ENCODE results near the gene TMEM184A. TPM values are rescaled to one million over a fixed set of nuclear protein-coding genes. Genes with fewer than 3 reads are reported as not detected.

TMEM184A gene
- total and polyA plus RNA-seq, 4 donors: 0.06 to 6.1 (median 0.84) TPM; not detected in 1

DNA sequence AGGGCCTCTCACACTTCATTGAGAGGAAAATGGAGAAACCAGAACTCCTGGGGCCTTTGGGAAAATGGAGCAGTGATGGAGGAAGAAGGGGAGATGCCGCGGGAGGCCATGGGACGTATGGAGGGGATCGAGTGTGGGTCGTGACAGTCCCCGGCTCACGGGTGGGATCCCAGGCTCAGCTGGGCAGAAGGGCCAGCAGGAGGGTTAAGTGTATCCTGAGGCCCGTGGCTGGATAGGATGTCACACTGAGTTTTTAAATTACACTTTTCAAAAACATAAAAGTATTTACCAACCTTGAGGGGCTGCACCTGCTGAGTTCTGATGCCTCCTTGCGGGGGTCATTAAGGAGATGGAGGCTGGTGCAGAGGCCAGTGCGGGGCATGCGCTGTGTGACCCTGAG, 41.8 kb upstream of the TMEM184A start:
- Histone ChIP-seq H3K27me3 (ENCODE audit: control insufficient read depth in 1 of 2, insufficient read depth in 2 of 2, low read length in 1 of 2) (no peaks in the 10 kb centered on the region), H3K36me3 (ENCODE audit: control insufficient read depth in 1 of 2, insufficient read depth in 2 of 2, low read length in 1 of 2) (no peaks in the 10 kb centered on the region), H3K4me3 (ENCODE audit: low read length in 2 of 2) (no peak overlapping the region), H3K9me3 (ENCODE audit: control insufficient read depth, low read length) (no peaks in the 10 kb centered on the region), H3K27ac (ENCODE audit: low read depth in 1 of 2, low read length in 2 of 2) (no peak overlapping the region), H3K4me1 (ENCODE audit: control insufficient read depth in 1 of 2, insufficient read depth in 2 of 2, low read length in 2 of 2) (no peaks in the 10 kb centered on the region)
- intact Hi-C loops (cut with DNase I): no loop called here
- no peak for ATAC-seq (ENCODE audit: low FRiP score)
- DNase-seq: no peak
- 89 to 90% methylated on average over 11 of the region's 11 CpGs for WGBS, 2 donors

DNA sequence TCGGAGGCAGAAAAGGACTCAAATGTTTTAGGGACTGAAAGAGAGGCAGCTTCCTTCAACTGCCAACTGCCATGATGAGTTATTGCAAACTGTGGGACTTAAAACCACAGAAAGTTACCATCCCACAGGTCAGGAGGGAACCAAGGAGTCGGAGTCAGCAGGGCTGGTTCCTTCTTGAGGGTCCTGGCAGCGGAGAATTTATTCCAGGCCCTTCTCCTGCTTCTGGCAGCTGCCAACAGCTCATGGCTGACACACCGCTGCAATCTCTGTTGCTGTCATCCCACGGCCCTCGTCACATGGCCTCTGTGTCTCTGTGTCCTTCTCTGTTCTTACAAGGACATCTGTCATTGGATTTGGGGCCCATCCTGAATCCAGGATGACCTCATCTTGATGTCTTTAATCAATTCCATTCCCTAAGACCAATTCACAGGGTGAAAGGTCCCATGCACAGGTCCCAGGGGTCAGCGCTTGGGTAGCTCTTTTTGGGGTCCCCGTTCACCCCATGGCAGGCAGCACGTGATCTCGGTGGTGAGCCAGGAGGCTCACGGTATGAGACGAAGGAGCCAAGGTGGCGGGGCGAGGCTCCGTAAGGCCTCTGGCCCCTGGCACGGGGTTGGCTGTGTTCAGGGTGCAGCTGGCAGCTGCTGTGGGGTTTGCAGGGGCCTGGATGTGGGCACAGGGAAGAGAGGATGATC, 41.2 kb upstream of the TMEM184A start:
- ATAC-seq (ENCODE audit: low FRiP score) (no peak), DNase-seq (peak in 1 of 2 donors; percentile 37)
- H3K36me3 ChIP-seq (ENCODE audit: control insufficient read depth in 1 of 2, insufficient read depth in 2 of 2, low read length in 1 of 2): no peaks in the 10 kb centered on the region
- H3K27ac ChIP-seq (ENCODE audit: low read depth in 1 of 2, low read length in 2 of 2): no peak overlapping the region
- no peak overlapping the region for H3K4me3 ChIP-seq (ENCODE audit: low read length in 2 of 2)
- H3K4me1 ChIP-seq (ENCODE audit: control insufficient read depth in 1 of 2, insufficient read depth in 2 of 2, low read length in 2 of 2): no peaks in the 10 kb centered on the region
- WGBS, 2 donors: 81 to 85% methylated on average over 16 of the region's 16 CpGs
- H3K27me3 ChIP-seq (ENCODE audit: control insufficient read depth in 1 of 2, insufficient read depth in 2 of 2, low read length in 1 of 2): no peaks in the 10 kb centered on the region
- H3K9me3 ChIP-seq (ENCODE audit: control insufficient read depth, low read length): no peaks in the 10 kb centered on the region
- intact Hi-C loops (cut with DNase I): no loop called here

DNA sequence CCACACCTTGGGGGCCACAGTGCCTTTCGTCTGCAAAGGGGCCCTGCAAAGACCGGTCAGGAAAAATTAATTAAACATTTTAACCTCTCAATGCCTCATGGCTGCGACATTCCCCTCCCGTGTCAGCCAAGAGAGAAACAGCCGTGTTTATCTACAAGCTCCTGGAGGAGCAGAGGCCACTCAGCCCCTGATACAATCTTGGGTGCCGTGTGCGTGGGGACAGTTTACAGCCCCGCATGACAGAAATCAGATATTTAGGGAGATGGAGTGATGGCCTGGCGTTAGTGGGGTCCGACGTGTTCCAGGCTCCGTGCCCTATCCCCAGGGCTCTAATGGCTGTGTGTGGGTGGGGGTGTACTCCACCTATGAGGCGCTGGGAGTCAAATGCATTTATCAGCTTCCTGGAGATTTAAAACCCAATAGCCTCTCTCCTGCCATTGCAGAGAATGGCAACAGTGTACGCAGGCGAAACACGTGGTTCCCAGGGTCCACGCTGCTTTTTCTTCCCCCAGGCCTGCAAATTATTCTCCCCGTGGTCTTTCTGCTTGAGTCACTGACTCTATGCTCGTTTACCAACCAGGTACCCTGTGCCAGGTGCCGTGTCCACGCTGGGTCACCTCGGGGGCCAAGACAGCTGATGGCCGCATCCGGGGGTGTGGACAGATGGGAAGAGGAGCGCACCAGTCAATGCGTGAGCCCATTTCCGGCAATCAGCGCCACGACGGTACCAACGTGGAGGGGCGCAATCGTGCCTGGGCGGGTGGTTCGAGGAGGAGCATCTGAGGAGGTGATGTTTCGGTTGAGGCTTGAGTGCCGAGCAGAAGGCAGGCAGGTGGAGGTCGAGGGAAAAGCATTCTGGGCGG, 40.4 kb upstream of the TMEM184A start:
- WGBS, 2 donors: 71 to 75% methylated on average over 39 of the region's 39 CpGs
- H3K27me3 ChIP-seq (ENCODE audit: control insufficient read depth in 1 of 2, insufficient read depth in 2 of 2, low read length in 1 of 2): no peaks in the 10 kb centered on the region
- no peak overlapping the region for H3K27ac ChIP-seq (ENCODE audit: low read depth in 1 of 2, low read length in 2 of 2)
- no peaks in the 10 kb centered on the region for H3K4me1 ChIP-seq (ENCODE audit: control insufficient read depth in 1 of 2, insufficient read depth in 2 of 2, low read length in 2 of 2)
- H3K9me3 ChIP-seq (ENCODE audit: control insufficient read depth, low read length): no peaks in the 10 kb centered on the region
- ATAC-seq (ENCODE audit: low FRiP score) (no peak), DNase-seq (peak in 1 of 2 donors; percentile 71)
- no peaks in the 10 kb centered on the region for H3K36me3 ChIP-seq (ENCODE audit: control insufficient read depth in 1 of 2, insufficient read depth in 2 of 2, low read length in 1 of 2)
- intact Hi-C loops (cut with DNase I): no loop called here
- H3K4me3 ChIP-seq (ENCODE audit: low read length in 2 of 2): no peak overlapping the region

DNA sequence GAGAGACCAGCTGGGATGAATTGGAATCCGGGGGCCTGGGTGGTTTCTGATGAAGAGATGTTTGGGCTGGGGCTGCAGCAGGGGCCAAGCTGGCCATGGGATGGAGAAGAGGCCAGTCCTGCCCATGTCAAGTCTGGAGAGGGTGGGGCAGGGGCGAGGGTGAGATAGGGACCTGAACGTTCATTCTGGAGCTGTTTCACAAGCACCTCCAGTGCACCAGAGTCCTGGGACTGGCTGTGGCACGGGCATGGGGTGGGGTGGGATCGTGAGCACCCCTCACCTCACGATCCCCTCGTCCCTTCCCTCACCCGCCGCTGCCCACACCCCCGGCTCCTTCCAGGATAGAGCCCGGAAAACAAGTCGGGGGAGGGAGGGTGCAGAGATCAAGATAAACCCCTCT, 39.6 kb upstream of the TMEM184A start:
- no peaks in the 10 kb centered on the region for H3K9me3 ChIP-seq (ENCODE audit: control insufficient read depth, low read length)
- DNase-seq (peak in 1 of 2 donors; percentile 42), ATAC-seq (ENCODE audit: low FRiP score) (no peak)
- H3K27me3 ChIP-seq (ENCODE audit: control insufficient read depth in 1 of 2, insufficient read depth in 2 of 2, low read length in 1 of 2): no peaks in the 10 kb centered on the region
- intact Hi-C loops (cut with DNase I): no loop called here
- no peak overlapping the region for H3K27ac ChIP-seq (ENCODE audit: low read depth in 1 of 2, low read length in 2 of 2)
- H3K36me3 ChIP-seq (ENCODE audit: control insufficient read depth in 1 of 2, insufficient read depth in 2 of 2, low read length in 1 of 2): no peaks in the 10 kb centered on the region
- no peaks in the 10 kb centered on the region for H3K4me1 ChIP-seq (ENCODE audit: control insufficient read depth in 1 of 2, insufficient read depth in 2 of 2, low read length in 2 of 2)
- WGBS, 2 donors: 69 to 76% methylated on average over 11 to 12 of the region's 12 CpGs
- H3K4me3 ChIP-seq (ENCODE audit: low read length in 2 of 2): no peak overlapping the region

DNA sequence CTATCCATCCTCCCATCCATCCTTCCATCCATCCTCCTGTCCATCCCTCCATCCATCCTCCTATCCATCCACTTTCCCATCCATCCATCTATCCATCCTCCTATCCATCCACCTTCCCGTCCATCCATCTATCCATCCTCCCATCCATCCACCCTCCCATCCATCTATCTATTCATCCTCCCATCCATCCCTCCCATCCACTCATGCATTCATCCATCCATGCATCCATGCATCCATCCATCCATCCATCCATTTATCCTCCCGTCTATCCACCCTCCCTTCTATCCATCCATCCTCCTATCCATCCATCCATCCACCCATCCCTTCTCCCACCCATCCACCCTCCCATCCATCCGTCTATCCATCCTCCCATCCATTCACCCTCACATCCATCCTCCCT, 39.0 kb upstream of the TMEM184A start:
- ATAC-seq (ENCODE audit: low FRiP score): no peak
- 80 to 89% methylated on average over 3 of the region's 3 CpGs for WGBS, 2 donors
- Histone ChIP-seq H3K4me1 (ENCODE audit: control insufficient read depth in 1 of 2, insufficient read depth in 2 of 2, low read length in 2 of 2) (no peaks in the 10 kb centered on the region), H3K27me3 (ENCODE audit: control insufficient read depth in 1 of 2, insufficient read depth in 2 of 2, low read length in 1 of 2) (no peaks in the 10 kb centered on the region), H3K4me3 (ENCODE audit: low read length in 2 of 2) (no peak overlapping the region), H3K36me3 (ENCODE audit: control insufficient read depth in 1 of 2, insufficient read depth in 2 of 2, low read length in 1 of 2) (no peaks in the 10 kb centered on the region), H3K27ac (ENCODE audit: low read depth in 1 of 2, low read length in 2 of 2) (no peak overlapping the region), H3K9me3 (ENCODE audit: control insufficient read depth, low read length) (no peaks in the 10 kb centered on the region)
- intact Hi-C loops (cut with DNase I): no loop called here
- no peak for DNase-seq

DNA sequence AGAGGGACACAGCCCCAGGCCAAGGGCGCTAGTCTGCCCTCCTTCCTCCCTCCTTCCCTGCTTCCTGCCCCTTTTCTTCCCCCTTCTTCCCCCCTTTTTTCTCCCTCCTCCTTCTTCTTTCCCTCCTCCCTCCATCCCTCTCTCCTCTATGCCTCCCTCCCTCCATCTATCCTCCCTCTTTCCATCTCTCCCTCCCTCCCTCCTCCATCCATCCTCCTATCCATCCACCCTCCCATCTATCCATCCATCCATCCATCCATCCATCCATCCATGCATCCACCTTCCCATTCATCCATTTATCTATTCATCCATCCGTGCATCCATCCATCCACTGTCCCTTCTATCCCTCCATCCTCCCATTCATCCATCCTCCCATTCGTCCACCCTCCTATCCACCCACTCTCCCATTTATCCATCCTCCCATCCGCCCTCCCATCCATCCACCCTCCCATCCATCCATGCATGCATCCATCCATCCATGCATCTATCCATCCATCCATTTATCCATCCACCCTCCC, 38.0 kb upstream of the TMEM184A start:
- no peak overlapping the region for H3K4me3 ChIP-seq (ENCODE audit: low read length in 2 of 2)
- no peaks in the 10 kb centered on the region for H3K36me3 ChIP-seq (ENCODE audit: control insufficient read depth in 1 of 2, insufficient read depth in 2 of 2, low read length in 1 of 2)
- no peaks in the 10 kb centered on the region for H3K4me1 ChIP-seq (ENCODE audit: control insufficient read depth in 1 of 2, insufficient read depth in 2 of 2, low read length in 2 of 2)
- H3K9me3 ChIP-seq (ENCODE audit: control insufficient read depth, low read length): peaks cover 3% of the 10 kb centered on the region
- WGBS, 2 donors: 78 to 81% methylated on average over 4 of the region's 4 CpGs
- intact Hi-C loops (cut with DNase I): no loop called here
- H3K27me3 ChIP-seq (ENCODE audit: control insufficient read depth in 1 of 2, insufficient read depth in 2 of 2, low read length in 1 of 2): no peaks in the 10 kb centered on the region
- ATAC-seq (ENCODE audit: low FRiP score): no peak
- DNase-seq: peak in 1 of 2 donors; percentile 50
- H3K27ac ChIP-seq (ENCODE audit: low read depth in 1 of 2, low read length in 2 of 2): no peak overlapping the region

DNA sequence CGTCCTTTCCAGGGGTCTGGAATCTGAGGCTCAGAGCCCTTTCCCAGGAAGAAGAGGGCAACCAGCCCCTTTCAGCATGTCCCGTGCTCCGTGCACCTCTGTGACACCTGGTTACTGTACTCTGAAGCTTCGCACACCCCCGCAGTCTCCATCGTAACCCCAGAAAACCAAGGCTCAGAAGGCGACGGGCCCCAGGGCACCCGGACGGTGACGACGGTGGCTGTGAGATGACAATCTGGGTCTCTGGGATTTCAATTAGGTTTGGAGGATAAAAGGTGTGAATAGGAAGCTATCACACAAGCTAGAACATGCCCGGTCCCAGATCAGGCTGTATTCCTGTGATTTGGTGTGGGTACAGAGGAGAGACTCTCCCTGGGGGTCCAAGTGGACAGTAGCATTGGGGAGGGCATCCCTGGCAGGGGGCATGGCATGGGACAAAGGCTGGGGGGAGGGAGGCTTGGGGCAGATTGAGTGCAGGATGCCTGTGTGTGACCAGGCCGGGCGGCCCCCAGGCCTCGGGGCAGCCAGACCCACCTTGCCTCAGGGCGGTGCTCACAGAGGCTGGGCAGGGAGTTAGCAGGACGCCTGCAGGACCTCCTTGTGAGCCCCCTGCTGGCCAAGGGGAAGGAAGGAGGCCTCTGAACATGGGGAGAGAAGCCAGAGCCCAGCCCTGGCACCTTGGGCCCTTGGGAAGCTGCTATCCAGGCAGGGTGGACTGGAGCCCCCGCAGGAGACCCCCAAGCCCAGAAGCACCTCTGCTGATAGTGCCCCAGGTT, 37.3 kb upstream of the TMEM184A start:
- H3K4me1 ChIP-seq (ENCODE audit: control insufficient read depth in 1 of 2, insufficient read depth in 2 of 2, low read length in 2 of 2): no peaks in the 10 kb centered on the region
- intact Hi-C loops (cut with DNase I): no loop called here
- H3K27me3 ChIP-seq (ENCODE audit: control insufficient read depth in 1 of 2, insufficient read depth in 2 of 2, low read length in 1 of 2): no peaks in the 10 kb centered on the region
- H3K27ac ChIP-seq (ENCODE audit: low read depth in 1 of 2, low read length in 2 of 2): no peak overlapping the region
- DNase-seq (no peak), ATAC-seq (ENCODE audit: low FRiP score) (no peak)
- H3K36me3 ChIP-seq (ENCODE audit: control insufficient read depth in 1 of 2, insufficient read depth in 2 of 2, low read length in 1 of 2): no peaks in the 10 kb centered on the region
- H3K4me3 ChIP-seq (ENCODE audit: low read length in 2 of 2): no peak overlapping the region
- 65 to 75% methylated on average over 16 to 19 of the region's 19 CpGs for WGBS, 2 donors
- H3K9me3 ChIP-seq (ENCODE audit: control insufficient read depth, low read length): peaks cover 9% of the 10 kb centered on the region

DNA sequence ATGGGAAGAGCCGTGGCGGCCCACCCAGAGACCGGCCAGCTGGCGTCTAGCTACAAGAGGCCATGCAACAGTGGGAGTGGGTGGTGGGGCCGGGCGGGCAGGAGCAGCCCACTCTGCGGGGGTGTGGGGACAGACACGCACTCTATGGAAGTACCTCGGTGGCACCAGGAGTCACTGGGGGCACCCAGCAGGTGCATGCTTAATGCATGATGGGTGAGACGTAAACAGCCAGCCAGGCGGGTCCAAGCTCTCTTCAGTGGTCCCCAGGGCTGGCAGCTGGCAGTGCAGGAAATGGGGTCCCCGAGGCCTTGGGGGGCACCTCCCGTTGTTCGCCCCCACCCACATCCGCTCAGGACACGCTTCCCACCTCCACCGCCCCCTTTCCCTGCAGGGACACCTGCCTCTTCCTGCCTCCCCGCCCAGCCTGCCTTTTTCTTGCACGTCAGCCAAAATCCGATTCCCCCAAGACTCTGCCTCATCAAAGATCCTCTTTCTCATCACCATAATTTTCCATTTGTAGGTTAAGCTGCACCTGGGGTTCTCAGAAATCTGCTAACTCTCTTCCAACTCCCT, 36.4 kb upstream of the TMEM184A start:
- intact Hi-C loops (cut with DNase I): no loop called here
- Histone ChIP-seq H3K4me3 (ENCODE audit: low read length in 2 of 2) (no peak overlapping the region), H3K27me3 (ENCODE audit: control insufficient read depth in 1 of 2, insufficient read depth in 2 of 2, low read length in 1 of 2) (no peaks in the 10 kb centered on the region), H3K27ac (ENCODE audit: low read depth in 1 of 2, low read length in 2 of 2) (no peak overlapping the region), H3K36me3 (ENCODE audit: control insufficient read depth in 1 of 2, insufficient read depth in 2 of 2, low read length in 1 of 2) (no peaks in the 10 kb centered on the region), H3K4me1 (ENCODE audit: control insufficient read depth in 1 of 2, insufficient read depth in 2 of 2, low read length in 2 of 2) (no peaks in the 10 kb centered on the region), H3K9me3 (ENCODE audit: control insufficient read depth, low read length) (peaks cover 9% of the 10 kb centered on the region)
- no peak for ATAC-seq (ENCODE audit: low FRiP score)
- 58 to 64% methylated on average over 15 to 20 of the region's 20 CpGs for WGBS, 2 donors
- DNase-seq: no peak

All from aorta (tissue), 5 donors.